HepG2 (cell line): Measurements from ENCODE around the gene HSPB2. TPM values are rescaled to one million over a fixed set of nuclear protein-coding genes. Genes with fewer than 3 reads are reported as not detected.

Experiments used
- ATAC-seq: fragments of 200-7000 bp; cut with Tn5 transposase; 3 replicates; pipeline ENCODE4 v1.9.1; 2020; ENCODE audit warnings: mild to moderate bottlenecking, moderate library complexity
- BruUV-seq: library from RNA; stranded (reverse); fragments of 400-500 nt; replicated peaks from 2 replicates; lab custom pipeline; 2021; lab: Mats Ljungman, UMichigan
- CTCF ChIA-PET: fragments of 300-600 bp; formaldehyde crosslinking; extraction: SDS; loops from one replicate; lab custom pipeline; 2021; ENCODE audit warnings: low total read pairs, inconsistent platforms, low intra/inter-chr PET ratio; lab: Yijun Ruan, JAX
- POLR2A ChIA-PET: fragments of 350-600 bp; sonication (Branson Sonifier 250); formaldehyde crosslinking; loops from one replicate; lab custom pipeline; 2020; ENCODE audit warnings: antibody characterized with exemption, inconsistent platforms; lab: Yijun Ruan, JAX
- DNase-seq: peaks from one replicate; pipeline ENCODE4 v3.0.0-alpha.2; 2015; ENCODE audit warnings: low spot score
- FAIRE-seq: peaks from 3 replicates; lab custom pipeline; 2011; peaks lifted over from hg19 to GRCh38; lab: Jason Lieb, UNC
- H2AFZ ChIP-seq: one replicate; pipeline ENCODE4 v1.6.1; 2011; ENCODE audit warnings: low read length, inconsistent platforms
- H3K27ac ChIP-seq: fragments of 300-600 bp; 3 replicates; pipeline ENCODE4 v1.8.0; 2011; ENCODE audit warnings: mixed run types, mild to moderate bottlenecking, mixed read lengths, low read length, inconsistent platforms; ENCODE audit not compliant: insufficient read depth; ENCODE audit errors: extremely low read length
- H3K27me3 ChIP-seq, 2 experiments: fragments of 200-600 bp in 1 of 2; 2 replicates in 1 of 2; 3 replicates in 1 of 2; pipeline versions ENCODE4 v1.6.0 to v1.8.0; 2011; ENCODE audit warnings: low read length in 2 of 2, mild to moderate bottlenecking in 2 of 2, moderate library complexity in 2 of 2, inconsistent platforms in 1 of 2; ENCODE audit not compliant: insufficient read depth in 2 of 2, control insufficient read depth in 1 of 2
- H3K36me3 ChIP-seq, 2 experiments: fragments of 200-600 bp in 1 of 2; replicated peaks in 1 of 2; 2 replicates in 1 of 2; 3 replicates in 1 of 2; pipeline versions ENCODE4 v1.5.1 to v1.8.0; 2011; ENCODE audit warnings: low read length in 2 of 2, inconsistent platforms in 1 of 2; ENCODE audit not compliant: insufficient read depth in 2 of 2, control insufficient read depth in 1 of 2
- H3K4me1 ChIP-seq: 2 replicates; pipeline ENCODE4 v1.5.1; 2012; ENCODE audit warnings: low read length, inconsistent platforms; ENCODE audit not compliant: insufficient read depth
- H3K4me2 ChIP-seq: 2 replicates; pipeline ENCODE4 v1.6.0; 2011; ENCODE audit warnings: low read depth, low read length, inconsistent platforms
- H3K4me3 ChIP-seq, 3 experiments: fragments of 200-600 bp in 1 of 3; sonication (generic), shearing (Covaris generic) in 1 of 3; replicated peaks in 1 of 3; 2 replicates each; pipeline ENCODE4 v1.5.1; 2011 to 2016; ENCODE audit warnings: low read length in 3 of 3, inconsistent platforms in 2 of 3, low read depth in 2 of 3, mild to moderate bottlenecking in 2 of 3, control low read depth in 1 of 3, mixed read lengths in 1 of 3; ENCODE audit not compliant: insufficient read depth in 1 of 3
- H3K79me2 ChIP-seq: one replicate; pipeline ENCODE4 v1.6.1; 2011; ENCODE audit warnings: low read length, inconsistent platforms; ENCODE audit not compliant: insufficient read depth
- H3K9ac ChIP-seq: 2 replicates; pipeline ENCODE4 v1.6.0; 2011; ENCODE audit warnings: mild to moderate bottlenecking, low read depth, low read length, inconsistent platforms; ENCODE audit not compliant: insufficient read depth
- H3K9me3 ChIP-seq: 2 replicates; pipeline ENCODE4 v1.5.1; 2012; ENCODE audit warnings: mild to moderate bottlenecking, low read length
- H4K20me1 ChIP-seq: 2 replicates; pipeline ENCODE4 v1.6.0; 2011; ENCODE audit warnings: inconsistent platforms, mild to moderate bottlenecking, low read length, moderate library complexity; ENCODE audit not compliant: insufficient read depth
- AKAP8 ChIP-seq: sonication (generic); formaldehyde crosslinking; IDR thresholded peaks from 2 replicates; pipeline ENCODE4 v1.5.1; 2020; ENCODE audit warnings: mild to moderate bottlenecking, missing genetic modification reagents
- CREM ChIP-seq, 2 experiments: sonication (generic) in 1 of 2; formaldehyde crosslinking in 1 of 2; IDR thresholded peaks; 2 replicates each; pipeline versions ENCODE4 v1.4.0 to v1.6.1; 2016 to 2020; ENCODE audit warnings: antibody characterized with exemption in 1 of 2, mild to moderate bottlenecking in 1 of 2, missing genetic modification reagents in 1 of 2
- DDIT3 ChIP-seq: sonication (generic); formaldehyde crosslinking; IDR thresholded peaks from 2 replicates; pipeline ENCODE4 v1.4.0; 2020; ENCODE audit warnings: mild to moderate bottlenecking, missing genetic modification reagents
- KAT2B ChIP-seq: fragments of 150-350 bp; IDR thresholded peaks from 2 replicates; pipeline ENCODE4 v1.6.1; 2014; ENCODE audit warnings: low read depth, low read length, borderline replicate concordance
- MEF2D ChIP-seq: sonication (generic); formaldehyde crosslinking; IDR thresholded peaks from 2 replicates; pipeline ENCODE4 v1.5.1; 2020; ENCODE audit warnings: mild to moderate bottlenecking, missing genetic modification reagents
- NR2F6 ChIP-seq, 2 experiments: IDR thresholded peaks; 2 replicates each; pipeline ENCODE4 v1.6.1; 2016; ENCODE audit warnings: antibody characterized with exemption in 1 of 2, mild to moderate bottlenecking in 1 of 2
- RARA ChIP-seq: IDR thresholded peaks from 2 replicates; pipeline ENCODE4 v1.6.1; 2016; ENCODE audit warnings: missing genetic modification reagents, missing compliant biosample characterization
- SRF ChIP-seq: IDR thresholded peaks from 2 replicates; pipeline ENCODE4 v1.6.1; 2011; ENCODE audit warnings: mild to moderate bottlenecking, low read depth, low read length, moderate library complexity
- TBX3 ChIP-seq: fragments of 450-650 bp; IDR thresholded peaks from 2 replicates; pipeline ENCODE4 v1.6.1; 2017; ENCODE audit warnings: antibody characterized with exemption, mild to moderate bottlenecking, inconsistent platforms, borderline replicate concordance
- TOPORS ChIP-seq: sonication (generic); formaldehyde crosslinking; IDR thresholded peaks from 2 replicates; pipeline ENCODE4 v1.8.0; 2023; ENCODE audit warnings: mild to moderate bottlenecking, missing genetic modification reagents
- ZNF121 ChIP-seq: sonication (generic); formaldehyde crosslinking; IDR thresholded peaks from 2 replicates; pipeline ENCODE4 v1.5.0; 2020; ENCODE audit warnings: mild to moderate bottlenecking, missing genetic modification reagents
- ZNF276 ChIP-seq: sonication (generic); formaldehyde crosslinking; IDR thresholded peaks from 2 replicates; pipeline ENCODE4 v1.4.0; 2020; ENCODE audit warnings: mild to moderate bottlenecking, low read depth, missing genetic modification reagents
- ZNF282 ChIP-seq: fragments of 450-650 bp; IDR thresholded peaks from 2 replicates; pipeline ENCODE4 v1.6.1; 2018; ENCODE audit not compliant: partially characterized antibody
- ZNF350 ChIP-seq: sonication (generic); formaldehyde crosslinking; IDR thresholded peaks from 2 replicates; pipeline ENCODE4 v1.4.0; 2020; ENCODE audit warnings: mild to moderate bottlenecking, low read depth, missing genetic modification reagents, borderline replicate concordance
- ZNF713 ChIP-seq: sonication (generic); formaldehyde crosslinking; IDR thresholded peaks from 2 replicates; pipeline ENCODE4 v1.4.0; 2020; ENCODE audit warnings: mild to moderate bottlenecking, missing genetic modification reagents
- ZNF768 ChIP-seq: sonication (generic); formaldehyde crosslinking; IDR thresholded peaks from 2 replicates; pipeline ENCODE4 v1.4.0; 2020; ENCODE audit warnings: missing genetic modification reagents
- ZSCAN29 ChIP-seq: sonication (generic); formaldehyde crosslinking; conservative IDR thresholded peaks from 2 replicates; pipeline ENCODE4 v1.4.0; 2020; ENCODE audit warnings: mild to moderate bottlenecking, missing genetic modification reagents
- in situ Hi-C: cut with HindIII; loops from 2 replicates; pipeline ENCODE4 v1.10.0; 2017; ENCODE audit warnings: low pct_unique_long_range_greater_than_20kb; ENCODE audit not compliant: extremely low pct_ligation_motif_present
- intact Hi-C: fragments of 100-400 bp; cut with micrococcal nuclease; formaldehyde crosslinking; loops from one replicate; pipeline ENCODE4 v1.10.0; 2022; ENCODE audit not compliant: unreplicated experiment
- polyA plus RNA-seq, 8 experiments: library from polyadenylated mRNA; depleted of rRNA in 3 of 8; stranded (reverse) in 7 of 8; unstranded in 1 of 8; fragments of >200 nt; fragmentation: Illumina TruSeq in 4 of 8; extraction: Trizol in 4 of 8; gene quantifications; 2 replicates each; pipeline versions ENCODE4 v1.2.1 to v1.2.3, GENCODE V29; 2011 to 2016; ENCODE audit warnings: low read depth in 4 of 8, missing spikeins in 1 of 8, mixed read lengths in 1 of 8; ENCODE audit not compliant: insufficient read depth in 1 of 8
- total RNA-seq, 5 experiments: library from RNA; depleted of rRNA; stranded (reverse); fragments of >200 nt; fragmentation: Illumina TruSeq; extraction: Trizol; gene quantifications; 2 replicates each; pipeline ENCODE4 v1.2.3, GENCODE V29; 2016; ENCODE audit warnings: low read depth in 1 of 5
- TF ChIP-seq, protein P1 (sequence below): sonication (generic); formaldehyde crosslinking; IDR thresholded peaks from 2 replicates; pipeline ENCODE4 v1.4.0; 2020; ENCODE audit warnings: missing genetic modification reagents, low read depth, mild to moderate bottlenecking, borderline replicate concordance
- TF ChIP-seq, protein P2 (sequence below): sonication (generic); formaldehyde crosslinking; IDR thresholded peaks from 2 replicates; pipeline ENCODE4 v1.8.0; 2022; ENCODE audit warnings: missing genetic modification reagents, mild to moderate bottlenecking, inconsistent platforms, borderline replicate concordance
- TF ChIP-seq, protein P3 (sequence below): sonication (generic); formaldehyde crosslinking; IDR thresholded peaks from 2 replicates; pipeline ENCODE4 v1.5.0; 2020; ENCODE audit warnings: missing genetic modification reagents, mild to moderate bottlenecking, borderline replicate concordance

The HSPB2 gene
- total and polyA plus RNA-seq, 2 of the 13 experiments (the other 11 are each of a cell fraction or from before 2014, with no cell fraction given): 0.04 TPM; not detected in 1

DNA sequence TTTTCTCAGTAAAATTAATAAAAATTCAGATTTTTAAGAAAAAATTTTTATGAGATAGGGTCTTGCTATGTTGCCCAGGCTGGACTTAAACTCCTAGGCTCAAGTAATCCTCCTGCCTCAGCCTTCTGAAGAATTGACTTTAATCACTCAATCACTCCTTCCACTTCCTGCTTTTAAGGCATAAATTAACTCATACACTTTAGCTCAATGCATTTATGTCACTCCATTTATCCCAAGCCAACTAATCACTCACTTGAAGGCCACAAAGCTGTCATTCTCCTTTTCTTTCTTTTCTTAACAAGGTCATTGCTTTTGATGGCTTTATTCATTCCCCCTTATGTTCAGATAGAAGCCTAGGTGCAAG is 42.0 kb upstream of the HSPB2 start:
- Histone ChIP-seq H3K36me3 (peaks cover 7 to 28% of the 10 kb centered on the region in 2 experiments), H3K27me3 (no peaks in the 10 kb centered on the region), H3K9ac (peak overlapping the region; percentile 92), H3K4me2 (peak overlapping the region; percentile 97), H3K79me2 (peaks cover 4% of the 10 kb centered on the region), H3K9me3 (no peaks in the 10 kb centered on the region), H2AFZ (peak overlapping the region; percentile 87), H3K27ac (peak overlapping the region; percentile 92), H3K4me3 (peak overlapping the region; percentile 94 to 98 (median 95)), H3K4me1 (peaks cover 24% of the 10 kb centered on the region), H4K20me1 (no peaks in the 10 kb centered on the region)
- ChIA-PET POLR2A (interaction anchor here (0.7 to 2.8 kb wide), 16 partner anchors 9 to 153 kb away, joined by 3 to 21 read pairs (median 4); partner anchors contain the start of genes C11orf52, CFAP68, DIXDC1 and PPP2R1B), CTCF (no interaction called here)
- peak; percentile 64 for FAIRE-seq
- no TSS peak for BruUV-seq
- in situ Hi-C loops: no loop called here
- intact Hi-C loops: no loop called here
- DNase-seq: no peak
- ATAC-seq: no peak
- TF ChIP-seq ZNF768: no peak
- no peak for TF ChIP-seq ZNF282
- TF ChIP-seq, protein P1, sequence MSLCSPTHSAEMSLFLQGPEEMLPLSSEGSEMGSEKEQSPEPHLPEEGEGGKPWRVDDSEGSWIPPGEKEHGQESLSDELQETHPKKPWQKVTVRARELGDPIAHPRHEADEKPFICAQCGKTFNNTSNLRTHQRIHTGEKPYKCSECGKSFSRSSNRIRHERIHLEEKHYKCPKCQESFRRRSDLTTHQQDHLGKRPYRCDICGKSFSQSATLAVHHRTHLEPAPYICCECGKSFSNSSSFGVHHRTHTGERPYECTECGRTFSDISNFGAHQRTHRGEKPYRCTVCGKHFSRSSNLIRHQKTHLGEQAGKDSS (CRISPR knock-in tag): no peak
- TF ChIP-seq ZSCAN29 (CRISPR knock-in tag): no peak
- TF ChIP-seq MEF2D (CRISPR knock-in tag): 0 out of 2 replicates have a peak, but pooled peaks have one; percentile 28
- peak; percentile 89 for TF ChIP-seq ZNF121 (CRISPR knock-in tag)
- no peak for TF ChIP-seq RARA (CRISPR knock-in tag)
- TF ChIP-seq SRF: no peak
- TF ChIP-seq ZNF713 (CRISPR knock-in tag): no peak
- TF ChIP-seq, protein P2, sequence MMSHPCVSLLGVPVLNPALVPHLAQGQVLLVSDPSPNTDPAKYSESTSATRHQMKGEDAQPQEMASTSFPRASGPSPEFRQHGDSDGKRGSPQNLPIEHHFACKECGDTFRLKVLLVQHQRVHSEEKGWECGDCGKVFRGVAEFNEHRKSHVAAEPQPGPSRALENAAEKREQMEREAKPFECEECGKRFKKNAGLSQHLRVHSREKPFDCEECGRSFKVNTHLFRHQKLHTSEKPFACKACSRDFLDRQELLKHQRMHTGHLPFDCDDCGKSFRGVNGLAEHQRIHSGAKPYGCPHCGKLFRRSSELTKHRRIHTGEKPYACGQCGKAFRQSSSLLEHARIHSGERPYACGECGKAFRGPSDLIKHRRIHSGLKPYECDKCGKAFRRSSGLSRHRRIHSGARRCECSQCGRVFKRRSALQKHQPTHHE (CRISPR knock-in tag): no peak
- no peak for TF ChIP-seq DDIT3
- 0 out of 2 replicates have a peak, but pooled peaks have one; percentile 10 for TF ChIP-seq TBX3
- TF ChIP-seq NR2F6 (IDR thresholded peaks at IDR 0.05): no peak
- 0 out of 2 replicates have a peak, but pooled peaks have one; percentile 5 for TF ChIP-seq NR2F6 (CRISPR knock-in tag; IDR thresholded peaks at IDR 0.05)
- 0 out of 2 replicates have a peak, but pooled peaks have one; percentile 1 for TF ChIP-seq AKAP8 (CRISPR knock-in tag)
- no peak for TF ChIP-seq KAT2B
- TF ChIP-seq CREM (IDR thresholded peaks at IDR 0.05): no peak
- no peak for TF ChIP-seq CREM (CRISPR knock-in tag; IDR thresholded peaks at IDR 0.05)
- no peak for TF ChIP-seq ZNF276 (CRISPR knock-in tag)
- TF ChIP-seq, protein P3, sequence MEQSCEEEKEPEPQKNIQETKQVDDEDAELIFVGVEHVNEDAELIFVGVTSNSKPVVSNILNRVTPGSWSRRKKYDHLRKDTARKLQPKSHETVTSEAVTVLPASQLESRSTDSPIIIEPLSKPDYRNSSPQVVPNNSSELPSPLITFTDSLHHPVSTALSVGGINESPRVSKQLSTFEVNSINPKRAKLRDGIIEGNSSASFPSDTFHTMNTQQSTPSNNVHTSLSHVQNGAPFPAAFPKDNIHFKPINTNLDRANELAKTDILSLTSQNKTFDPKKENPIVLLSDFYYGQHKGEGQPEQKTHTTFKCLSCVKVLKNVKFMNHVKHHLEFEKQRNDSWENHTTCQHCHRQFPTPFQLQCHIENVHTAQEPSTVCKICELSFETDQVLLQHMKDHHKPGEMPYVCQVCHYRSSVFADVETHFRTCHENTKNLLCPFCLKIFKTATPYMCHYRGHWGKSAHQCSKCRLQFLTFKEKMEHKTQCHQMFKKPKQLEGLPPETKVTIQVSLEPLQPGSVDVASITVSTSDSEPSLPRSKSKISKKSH: no peak
- TF ChIP-seq TOPORS: no peak
- no peak for TF ChIP-seq ZNF350 (CRISPR knock-in tag)
